ENCODE data around the gene SMARCA5.
A peak's percentile ranks its signal among the peaks of the same experiment; 100 is the strongest.
"Not testable (repeated sequence)": the region's sequence is repeated elsewhere in the genome, so short reads cannot be mapped to it uniquely, and the experiment has no call there.

The SMARCA5 gene

DNA sequence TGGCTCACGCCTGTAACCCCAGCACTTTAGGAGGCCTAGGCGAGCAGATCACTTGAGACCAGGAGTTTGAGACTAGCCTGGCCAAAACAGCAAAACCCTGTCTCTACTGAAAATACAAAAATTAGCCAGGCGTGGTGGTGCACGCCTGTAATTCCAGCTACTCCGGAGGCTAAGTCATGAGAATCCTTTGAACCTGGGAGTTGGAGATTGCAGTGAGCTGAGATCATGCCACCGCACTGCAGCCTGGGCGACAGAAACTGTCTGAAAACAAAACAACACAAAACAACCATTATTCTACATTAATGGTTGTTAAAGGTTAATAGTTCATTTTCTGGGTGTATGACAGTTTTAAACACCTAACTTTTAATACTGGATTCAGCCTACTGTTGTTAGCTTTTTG lies 1.6 kb upstream of the SMARCA5 start:
- H3K27me3 ChIP-seq (ENCODE audit: control insufficient read depth, insufficient read depth, low read length): no peaks in the 10 kb centered on the region
- H3K4me3 ChIP-seq (ENCODE audit: low read length): no peak overlapping the region
- H3K27ac ChIP-seq (ENCODE audit: low read depth, low read length): no peak overlapping the region

DNA sequence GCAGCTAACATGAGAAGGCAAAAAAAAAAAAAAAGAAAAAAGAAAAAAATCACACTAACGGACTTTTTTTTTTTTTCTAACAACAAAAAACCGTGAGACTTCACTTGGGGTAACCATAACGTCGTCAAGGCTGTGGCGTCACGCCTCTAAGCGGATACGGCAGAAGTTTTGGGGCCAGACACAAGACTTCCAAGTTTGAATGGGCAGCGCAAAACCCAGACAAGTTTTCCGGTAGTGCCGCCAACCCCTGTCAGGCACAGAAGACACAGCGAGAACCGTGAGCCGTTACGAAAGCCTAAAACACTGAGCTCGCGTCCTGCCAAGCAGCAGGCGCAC lies 556 bp upstream of the SMARCA5 start:
- Histone ChIP-seq H3K36me3 (ENCODE audit: control insufficient read depth, insufficient read depth, low read length) (no peaks in the 10 kb centered on the region), H3K4me3 (ENCODE audit: low read length) (peak overlapping the region; percentile 68), H3K27me3 (ENCODE audit: control insufficient read depth, insufficient read depth, low read length) (no peaks in the 10 kb centered on the region), H3K9ac (ENCODE audit: low read length) (peak overlapping the region; percentile 43), H3K27ac (ENCODE audit: low read depth, low read length) (peak overlapping the region; percentile 99), H3K4me1 (ENCODE audit: control insufficient read depth, insufficient read depth, low read length) (peaks cover 23% of the 10 kb centered on the region)

More for the DNA sequence above, 1.6 kb upstream of the SMARCA5 start:
- Histone ChIP-seq H3K9ac (ENCODE audit: low read length) (no peak overlapping the region), H3K36me3 (ENCODE audit: control insufficient read depth, insufficient read depth, low read length) (no peaks in the 10 kb centered on the region), H3K4me1 (ENCODE audit: control insufficient read depth, insufficient read depth, low read length) (peaks cover 17% of the 10 kb centered on the region)

DNA sequence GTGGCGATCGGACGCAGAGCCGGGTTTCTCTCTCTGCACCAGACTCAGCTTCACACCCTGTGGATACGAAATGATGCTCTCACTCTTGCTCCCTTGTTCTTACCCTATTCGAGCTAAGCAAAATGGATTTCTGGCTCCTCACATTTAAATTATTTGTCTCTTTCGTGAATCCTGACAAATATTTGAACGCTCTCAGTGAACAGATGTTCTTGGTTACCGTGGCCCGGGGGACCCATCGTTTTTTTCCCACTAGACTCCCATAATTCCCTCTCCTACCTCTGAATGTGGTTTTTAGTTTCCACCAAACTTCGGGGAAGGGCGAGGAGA lies 630 bp downstream of the SMARCA5 start:
- H3K4me1 ChIP-seq (ENCODE audit: control insufficient read depth, insufficient read depth, low read length): peaks cover 24% of the 10 kb centered on the region
- peak overlapping the region; percentile 68 for H3K4me3 ChIP-seq (ENCODE audit: low read length)
- H3K27ac ChIP-seq (ENCODE audit: low read depth, low read length): peak overlapping the region; percentile 99
- no peaks in the 10 kb centered on the region for H3K36me3 ChIP-seq (ENCODE audit: control insufficient read depth, insufficient read depth, low read length)
- no peaks in the 10 kb centered on the region for H3K27me3 ChIP-seq (ENCODE audit: control insufficient read depth, insufficient read depth, low read length)
- peak overlapping the region; percentile 43 for H3K9ac ChIP-seq (ENCODE audit: low read length)

DNA sequence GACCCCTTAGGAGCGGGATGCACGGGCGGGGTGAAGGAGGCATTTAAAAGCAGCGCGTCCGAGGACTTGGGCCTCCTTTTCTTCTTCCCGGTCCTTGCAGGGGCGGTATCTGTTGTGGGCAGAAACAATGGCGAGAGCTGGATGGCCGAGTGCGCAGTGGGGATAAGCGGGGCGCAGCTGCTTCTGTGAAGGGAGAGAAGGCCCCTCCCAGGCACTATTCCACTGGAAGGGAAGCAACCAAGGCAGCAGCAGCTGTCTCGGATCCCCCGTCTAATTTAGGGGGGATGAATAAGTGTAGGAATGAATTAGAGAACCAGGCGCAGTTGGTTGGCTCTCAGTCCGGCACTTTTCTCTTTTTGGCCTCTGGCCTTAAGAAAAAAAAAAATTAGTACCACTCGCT lies 995 bp downstream of the SMARCA5 start:
- Histone ChIP-seq H3K27me3 (ENCODE audit: control insufficient read depth, insufficient read depth, low read length) (no peaks in the 10 kb centered on the region), H3K4me3 (ENCODE audit: low read length) (peak overlapping the region; percentile 68), H3K27ac (ENCODE audit: low read depth, low read length) (peak overlapping the region; percentile 99), H3K9ac (ENCODE audit: low read length) (peak overlapping the region; percentile 43), H3K36me3 (ENCODE audit: control insufficient read depth, insufficient read depth, low read length) (no peaks in the 10 kb centered on the region), H3K4me1 (ENCODE audit: control insufficient read depth, insufficient read depth, low read length) (peaks cover 24% of the 10 kb centered on the region)

DNA sequence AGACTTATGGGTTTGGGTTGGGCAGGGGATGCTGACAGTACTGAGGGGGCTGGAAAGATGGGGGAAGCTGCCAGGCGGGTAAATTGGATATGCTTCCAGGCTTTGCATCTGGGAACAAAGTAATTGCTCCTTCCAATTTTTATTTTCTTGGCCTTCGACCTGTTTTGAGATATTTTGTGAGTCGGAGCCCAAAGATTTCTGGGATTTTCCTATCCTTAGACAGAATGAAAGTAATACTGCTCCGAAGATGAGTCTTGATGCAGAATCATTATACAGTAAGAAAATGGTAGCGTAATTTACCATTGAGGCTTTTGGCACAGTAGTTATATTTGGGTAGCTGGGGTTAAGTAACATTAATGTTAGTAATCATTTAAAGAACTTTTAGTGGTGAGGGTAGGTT lies 1.4 kb downstream of the SMARCA5 start:
- Histone ChIP-seq H3K4me3 (ENCODE audit: low read length) (peak overlapping the region; percentile 68), H3K9ac (ENCODE audit: low read length) (peak overlapping the region; percentile 43), H3K36me3 (ENCODE audit: control insufficient read depth, insufficient read depth, low read length) (no peaks in the 10 kb centered on the region), H3K4me1 (ENCODE audit: control insufficient read depth, insufficient read depth, low read length) (peaks cover 24% of the 10 kb centered on the region), H3K27me3 (ENCODE audit: control insufficient read depth, insufficient read depth, low read length) (no peaks in the 10 kb centered on the region), H3K27ac (ENCODE audit: low read depth, low read length) (peak overlapping the region; percentile 99)

DNA sequence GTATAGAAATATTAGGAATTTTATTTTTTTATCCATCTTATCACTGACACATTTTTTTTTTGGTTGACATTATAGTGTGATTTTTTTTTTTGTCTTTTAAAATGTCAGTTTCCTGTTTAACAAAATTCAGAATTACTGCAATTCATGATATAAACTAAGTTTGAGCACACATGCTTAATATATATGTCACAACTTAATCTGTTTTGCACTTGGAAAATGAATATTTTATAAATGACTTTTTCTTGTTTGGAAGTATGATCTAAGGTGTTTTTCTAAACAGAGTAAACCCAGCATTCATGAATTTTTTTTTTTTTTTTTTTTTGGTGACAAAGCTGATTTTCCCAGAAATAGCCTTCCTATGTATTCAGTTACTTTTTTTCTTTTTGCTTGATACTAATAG lies 2.4 kb downstream of the SMARCA5 start:
- H3K27me3 ChIP-seq (ENCODE audit: control insufficient read depth, insufficient read depth, low read length): no peaks in the 10 kb centered on the region
- H3K4me3 ChIP-seq (ENCODE audit: low read length): no peak overlapping the region
- no peak overlapping the region for H3K27ac ChIP-seq (ENCODE audit: low read depth, low read length)
- H3K9ac ChIP-seq (ENCODE audit: low read length): no peak overlapping the region
- H3K4me1 ChIP-seq (ENCODE audit: control insufficient read depth, insufficient read depth, low read length): peaks cover 24% of the 10 kb centered on the region
- no peaks in the 10 kb centered on the region for H3K36me3 ChIP-seq (ENCODE audit: control insufficient read depth, insufficient read depth, low read length)

DNA sequence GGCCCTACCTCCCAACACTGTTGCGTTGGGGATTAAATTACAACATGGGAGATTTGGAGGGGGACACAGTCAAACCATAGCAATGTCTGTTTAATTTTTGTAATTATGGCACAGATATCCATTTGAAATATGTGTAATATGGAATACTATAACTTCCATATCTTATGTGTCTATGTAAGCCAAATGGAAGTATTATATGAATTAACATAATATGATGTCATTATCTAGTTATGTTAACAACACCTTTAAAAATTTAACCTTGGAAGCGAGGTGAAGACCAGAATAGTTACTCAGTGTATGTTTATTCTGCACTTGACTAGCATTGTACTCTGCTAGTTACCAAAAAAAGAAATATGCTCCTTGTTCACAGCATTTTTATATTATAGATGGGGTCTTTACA lies 4.3 kb downstream of the SMARCA5 start:
- H3K4me3 ChIP-seq (ENCODE audit: low read length): no peak overlapping the region
- no peak overlapping the region for H3K27ac ChIP-seq (ENCODE audit: low read depth, low read length)

DNA sequence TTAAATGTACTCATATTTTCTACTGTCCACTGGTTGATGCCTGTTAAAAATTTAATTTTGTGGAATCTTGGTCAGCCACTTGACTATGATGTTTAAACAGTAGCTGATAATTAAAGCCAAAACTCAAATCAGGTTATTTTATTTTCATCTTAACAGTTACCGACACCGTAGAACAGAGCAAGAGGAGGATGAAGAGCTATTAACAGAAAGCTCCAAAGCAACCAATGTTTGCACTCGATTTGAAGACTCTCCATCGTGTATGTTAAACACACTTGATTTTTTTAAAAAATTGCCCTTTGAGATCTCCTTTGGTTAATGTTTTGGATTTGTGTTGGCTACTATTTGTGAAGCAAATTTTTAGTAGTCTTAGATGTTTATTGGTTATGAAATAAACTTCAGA lies 10.7 kb downstream of the SMARCA5 start:
- Histone ChIP-seq H3K27me3 (ENCODE audit: control insufficient read depth, insufficient read depth, low read length) (no peaks in the 10 kb centered on the region), H3K9ac (ENCODE audit: low read length) (no peak overlapping the region), H3K4me3 (ENCODE audit: low read length) (no peak overlapping the region), H3K27ac (ENCODE audit: low read depth, low read length) (no peak overlapping the region), H3K4me1 (ENCODE audit: control insufficient read depth, insufficient read depth, low read length) (peaks cover 2% of the 10 kb centered on the region), H3K36me3 (ENCODE audit: control insufficient read depth, insufficient read depth, low read length) (peaks cover 14% of the 10 kb centered on the region)

More for the DNA sequence above, 4.3 kb downstream of the SMARCA5 start:
- Histone ChIP-seq H3K36me3 (ENCODE audit: control insufficient read depth, insufficient read depth, low read length) (peaks cover 3% of the 10 kb centered on the region), H3K4me1 (ENCODE audit: control insufficient read depth, insufficient read depth, low read length) (peaks cover 24% of the 10 kb centered on the region), H3K9ac (ENCODE audit: low read length) (no peak overlapping the region), H3K27me3 (ENCODE audit: control insufficient read depth, insufficient read depth, low read length) (no peaks in the 10 kb centered on the region)

DNA sequence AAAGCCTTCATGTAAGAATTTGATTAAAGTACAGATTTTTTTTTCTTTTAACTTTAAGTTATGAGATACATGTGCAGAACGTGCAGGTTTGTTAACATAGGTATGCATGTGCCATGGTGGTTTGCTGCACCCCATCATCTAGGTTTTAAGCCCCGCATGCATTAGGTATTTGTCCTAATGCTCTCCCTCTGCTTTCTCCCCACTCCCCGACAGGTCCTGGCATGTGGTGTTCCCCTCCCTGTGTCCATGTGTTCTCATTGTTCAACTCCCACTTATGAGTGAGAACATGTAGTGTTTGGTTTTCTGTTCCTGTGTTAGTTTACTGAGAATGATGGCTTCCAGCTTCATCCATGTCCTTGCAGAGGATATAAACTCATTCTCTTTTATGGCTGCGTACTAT lies 14.5 kb downstream of the SMARCA5 start:
- not testable (repeated sequence) for H3K4me1 ChIP-seq (ENCODE audit: control insufficient read depth, insufficient read depth, low read length); H3K4me3 ChIP-seq (ENCODE audit: low read length); H3K27me3 ChIP-seq (ENCODE audit: control insufficient read depth, insufficient read depth, low read length); H3K9ac ChIP-seq (ENCODE audit: low read length); H3K27ac ChIP-seq (ENCODE audit: low read depth, low read length)
- H3K36me3 ChIP-seq (ENCODE audit: control insufficient read depth, insufficient read depth, low read length): peaks cover 19% of the 10 kb centered on the region

DNA sequence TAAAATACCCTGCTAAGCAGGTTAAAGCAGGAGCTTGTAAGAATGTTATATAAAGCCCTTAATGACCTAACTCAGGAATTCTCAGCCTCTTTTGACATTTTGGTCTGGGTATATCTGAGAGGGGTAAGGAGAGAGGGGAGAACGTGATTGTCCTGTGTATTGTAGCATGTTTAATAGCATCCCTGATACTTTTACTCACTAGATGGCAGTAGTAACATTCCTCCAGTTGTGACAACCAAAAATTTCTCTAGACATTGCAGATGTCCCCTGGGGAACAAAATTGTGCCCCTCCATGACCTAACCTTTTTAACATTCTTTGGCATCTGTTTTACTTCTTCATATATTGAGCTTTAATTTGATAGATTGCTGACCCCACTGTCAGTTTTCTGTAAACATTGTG lies 17.9 kb downstream of the SMARCA5 start:
- Histone ChIP-seq H3K27me3 (ENCODE audit: control insufficient read depth, insufficient read depth, low read length) (no peaks in the 10 kb centered on the region), H3K27ac (ENCODE audit: low read depth, low read length) (no peak overlapping the region), H3K9ac (ENCODE audit: low read length) (no peak overlapping the region), H3K4me3 (ENCODE audit: low read length) (no peak overlapping the region), H3K36me3 (ENCODE audit: control insufficient read depth, insufficient read depth, low read length) (peaks cover 32% of the 10 kb centered on the region), H3K4me1 (ENCODE audit: control insufficient read depth, insufficient read depth, low read length) (no peaks in the 10 kb centered on the region)

DNA sequence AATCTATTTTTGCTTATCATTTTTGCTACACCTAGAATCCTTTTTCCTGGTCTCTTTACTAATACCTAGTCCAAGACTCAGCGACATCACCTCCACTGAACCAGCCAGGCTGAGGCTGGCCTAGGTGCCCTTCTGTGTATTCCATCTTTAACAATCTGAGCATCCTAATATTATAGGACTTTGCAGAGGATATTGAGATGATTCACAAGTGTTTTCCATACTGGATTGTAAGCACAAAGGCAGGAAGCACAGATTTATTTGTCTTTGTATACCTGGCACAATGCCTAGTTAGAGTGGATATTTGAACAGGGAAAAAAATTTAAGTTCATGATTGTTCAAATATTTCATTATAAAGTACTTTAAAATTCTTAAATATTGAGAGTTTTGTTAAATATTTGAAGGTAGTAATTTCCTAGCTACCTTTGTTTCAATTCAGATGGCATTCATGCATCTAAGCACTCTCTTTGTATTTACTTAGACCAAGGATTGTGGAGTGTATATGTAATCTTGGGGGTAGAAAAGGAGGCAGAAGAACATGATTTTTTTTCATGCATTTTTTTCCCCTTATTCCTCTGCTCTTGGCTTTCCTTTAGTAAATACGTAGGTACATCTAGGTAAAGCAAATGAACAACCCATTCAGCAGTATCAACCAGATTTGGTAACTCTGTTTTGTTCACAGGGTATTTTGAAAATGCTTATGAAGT lies 18.4 kb downstream of the SMARCA5 start:
- no peak overlapping the region for H3K27ac ChIP-seq (ENCODE audit: low read depth, low read length)
- no peak overlapping the region for H3K9ac ChIP-seq (ENCODE audit: low read length)
- H3K4me3 ChIP-seq (ENCODE audit: low read length): no peak overlapping the region
- peaks cover 35% of the 10 kb centered on the region for H3K36me3 ChIP-seq (ENCODE audit: control insufficient read depth, insufficient read depth, low read length)
- no peaks in the 10 kb centered on the region for H3K27me3 ChIP-seq (ENCODE audit: control insufficient read depth, insufficient read depth, low read length)
- no peaks in the 10 kb centered on the region for H3K4me1 ChIP-seq (ENCODE audit: control insufficient read depth, insufficient read depth, low read length)

DNA sequence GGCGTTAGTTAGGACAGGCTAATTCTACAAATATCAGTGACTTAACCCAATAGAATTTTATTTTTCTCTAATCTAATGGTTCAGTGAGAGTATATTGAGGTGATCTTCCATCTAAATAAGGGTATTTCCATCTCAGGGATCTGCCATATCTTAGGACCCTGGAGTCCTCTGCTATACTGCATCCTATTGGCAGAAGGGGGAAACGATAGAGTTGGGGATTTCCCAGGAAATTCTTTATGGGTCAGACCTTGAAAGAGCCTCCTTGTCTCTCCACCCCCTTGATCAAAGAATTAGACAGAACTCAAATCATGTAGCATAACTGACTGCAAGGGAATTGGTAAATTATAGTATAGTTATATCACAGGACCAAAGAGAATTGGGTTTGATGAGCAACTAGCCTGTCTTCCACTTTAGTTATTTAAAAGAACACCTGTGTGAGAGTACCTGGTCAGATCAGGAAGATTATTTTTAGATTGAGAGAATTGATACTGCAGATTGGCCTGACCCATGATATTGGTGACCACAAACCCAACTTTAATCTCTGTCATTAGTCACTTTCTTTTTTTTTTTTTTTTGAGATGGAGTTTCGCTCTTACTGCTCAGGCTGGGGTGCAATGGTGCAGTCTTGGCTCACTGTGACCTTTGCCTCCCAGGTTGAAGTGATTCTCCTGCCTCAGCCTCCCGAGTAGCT lies 25.6 kb downstream of the SMARCA5 start:
- H3K9ac ChIP-seq (ENCODE audit: low read length): no peak overlapping the region
- no peaks in the 10 kb centered on the region for H3K4me1 ChIP-seq (ENCODE audit: control insufficient read depth, insufficient read depth, low read length)
- H3K36me3 ChIP-seq (ENCODE audit: control insufficient read depth, insufficient read depth, low read length): peaks cover 26% of the 10 kb centered on the region

DNA sequence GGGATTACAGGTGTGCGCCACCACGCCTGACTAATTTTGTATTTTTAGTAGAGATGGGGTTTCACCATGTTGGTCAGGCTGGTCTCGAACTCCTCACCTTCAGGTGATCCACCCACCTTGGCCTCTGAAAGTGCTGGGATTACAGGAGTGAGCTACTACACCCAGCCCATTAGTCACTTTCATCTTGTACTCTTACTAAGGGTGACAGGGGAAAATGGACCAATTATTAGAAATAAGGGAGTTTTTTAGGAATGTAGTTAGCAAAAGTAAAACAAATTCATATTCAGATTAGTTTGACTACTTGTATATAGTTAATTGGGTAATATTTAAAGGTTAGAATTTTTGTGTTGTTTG lies 26.1 kb downstream of the SMARCA5 start:
- no peak overlapping the region for H3K4me3 ChIP-seq (ENCODE audit: low read length)
- peaks cover 25% of the 10 kb centered on the region for H3K36me3 ChIP-seq (ENCODE audit: control insufficient read depth, insufficient read depth, low read length)
- H3K27me3 ChIP-seq (ENCODE audit: control insufficient read depth, insufficient read depth, low read length): no peaks in the 10 kb centered on the region
- no peaks in the 10 kb centered on the region for H3K4me1 ChIP-seq (ENCODE audit: control insufficient read depth, insufficient read depth, low read length)
- H3K27ac ChIP-seq (ENCODE audit: low read depth, low read length): no peak overlapping the region
- H3K9ac ChIP-seq (ENCODE audit: low read length): no peak overlapping the region

More for the DNA sequence above, 25.6 kb downstream of the SMARCA5 start:
- H3K27ac ChIP-seq (ENCODE audit: low read depth, low read length): no peak overlapping the region
- no peak overlapping the region for H3K4me3 ChIP-seq (ENCODE audit: low read length)
- no peaks in the 10 kb centered on the region for H3K27me3 ChIP-seq (ENCODE audit: control insufficient read depth, insufficient read depth, low read length)

All from rectal smooth muscle tissue (tissue), 1 donor.